ENCODE measurements around the gene ACKR2.

ACKR2 gene

GRCh38 chr3:42830437-42831320 lies 21.4 kb downstream of the ACKR2 start:
- DNase-seq (ENCODE audit: low read depth) = no peak

GRCh38 chr3:42831321-42831713 lies 22.1 kb downstream of the ACKR2 start:
- DNase-seq (ENCODE audit: low read depth) = peak; percentile 27

GRCh38 chr3:42836150-42837123 lies 27.2 kb downstream of the ACKR2 start:
- no peak for DNase-seq (ENCODE audit: low read depth)

GRCh38 chr3:42838571-42838970 lies 29.3 kb downstream of the ACKR2 start:
- no peak for DNase-seq (ENCODE audit: low read depth)

GRCh38 chr3:42839616-42840015 lies 30.4 kb downstream of the ACKR2 start:
- DNase-seq (ENCODE audit: low read depth) = peak; percentile 34

- DNase-seq (ENCODE audit: low read depth) = no peak
Measured at GRCh38 chr3:42841332-42841731, 32.1 kb downstream of the ACKR2 start.

- DNase-seq (ENCODE audit: low read depth) = no peak
Measured at GRCh38 chr3:42843713-42844411, 34.6 kb downstream of the ACKR2 start.

- no peak for DNase-seq (ENCODE audit: low read depth)
Measured at GRCh38 chr3:42844412-42844713, 35.1 kb downstream of the ACKR2 start.

GRCh38 chr3:42844815-42845214 lies 35.6 kb downstream of the ACKR2 start:
- DNase-seq (ENCODE audit: low read depth) = no peak

GRCh38 chr3:42846685-42847522 lies 37.7 kb downstream of the ACKR2 start:
- no peak for DNase-seq (ENCODE audit: low read depth)

- DNase-seq (ENCODE audit: low read depth) = no peak
Measured at GRCh38 chr3:42847731-42848130, 38.5 kb downstream of the ACKR2 start.

- no peak for DNase-seq (ENCODE audit: low read depth)
Measured at GRCh38 chr3:42849017-42849416, 39.8 kb downstream of the ACKR2 start.

GRCh38 chr3:42850263-42850662 lies 41.0 kb downstream of the ACKR2 start:
- DNase-seq (ENCODE audit: low read depth) = no peak

GRCh38 chr3:42851228-42851834 lies 42.1 kb downstream of the ACKR2 start:
- no peak for DNase-seq (ENCODE audit: low read depth)

- DNase-seq (ENCODE audit: low read depth) = no peak
Measured at GRCh38 chr3:42852441-42852840, 43.2 kb downstream of the ACKR2 start.

- DNase-seq (ENCODE audit: low read depth) = no peak
Measured at GRCh38 chr3:42853056-42853455, 43.8 kb downstream of the ACKR2 start.

- no peak for DNase-seq (ENCODE audit: low read depth)
Measured at GRCh38 chr3:42853739-42854302, 44.6 kb downstream of the ACKR2 start.

- DNase-seq (ENCODE audit: low read depth) = no peak
Measured at GRCh38 chr3:42855219-42855546, 45.9 kb downstream of the ACKR2 start.

GRCh38 chr3:42855547-42856380 lies 46.5 kb downstream of the ACKR2 start:
- no peak for DNase-seq (ENCODE audit: low read depth)

- DNase-seq (ENCODE audit: low read depth) = no peak
Measured at GRCh38 chr3:42856544-42856943, 47.3 kb downstream of the ACKR2 start.

Measured in HS-27A (cell line).